Nephron (organoid): ENCODE data around the gene ADCY10.
"Not testable (repeated sequence)": the region's sequence is repeated elsewhere in the genome, so short reads cannot be mapped to it uniquely, and the experiment has no call there.

ENCODE experiments used
- H3K27ac Mint-ChIP-seq, 3 experiments: 2 replicates each; pipeline ENCODE4 v1.8.0; 2020; ENCODE audit warnings: mixed read lengths in 3 of 3, mild to moderate bottlenecking in 2 of 3, moderate library complexity in 1 of 3
- H3K27me3 Mint-ChIP-seq: 2 replicates; pipeline ENCODE4 v1.8.0; 2021; ENCODE audit warnings: low read depth, mild to moderate bottlenecking, moderate library complexity, mixed read lengths
- H3K36me3 Mint-ChIP-seq: 2 replicates; pipeline ENCODE4 v1.8.0; 2020; ENCODE audit warnings: low read depth, mixed read lengths
- H3K4me1 Mint-ChIP-seq: 2 replicates; pipeline ENCODE4 v1.8.0; 2020; ENCODE audit warnings: mixed read lengths
- H3K4me3 Mint-ChIP-seq, 3 experiments: 2 replicates each; pipeline ENCODE4 v1.8.0; 2020; ENCODE audit warnings: mild to moderate bottlenecking in 3 of 3, mixed read lengths in 3 of 3, moderate library complexity in 2 of 3
- H3K9me3 Mint-ChIP-seq: 2 replicates; pipeline ENCODE4 v1.8.0; 2020; ENCODE audit warnings: mixed read lengths
- TF ChIP-seq, protein P1 (sequence below), 3 experiments: fragments of 200-600 bp; sonication (generic); IDR thresholded peaks; one replicate each; pipeline ENCODE4 v1.5.0; 2021; ENCODE audit warnings: antibody characterized with exemption in 3 of 3; ENCODE audit not compliant: unreplicated experiment in 3 of 3

ADCY10 gene

DNA sequence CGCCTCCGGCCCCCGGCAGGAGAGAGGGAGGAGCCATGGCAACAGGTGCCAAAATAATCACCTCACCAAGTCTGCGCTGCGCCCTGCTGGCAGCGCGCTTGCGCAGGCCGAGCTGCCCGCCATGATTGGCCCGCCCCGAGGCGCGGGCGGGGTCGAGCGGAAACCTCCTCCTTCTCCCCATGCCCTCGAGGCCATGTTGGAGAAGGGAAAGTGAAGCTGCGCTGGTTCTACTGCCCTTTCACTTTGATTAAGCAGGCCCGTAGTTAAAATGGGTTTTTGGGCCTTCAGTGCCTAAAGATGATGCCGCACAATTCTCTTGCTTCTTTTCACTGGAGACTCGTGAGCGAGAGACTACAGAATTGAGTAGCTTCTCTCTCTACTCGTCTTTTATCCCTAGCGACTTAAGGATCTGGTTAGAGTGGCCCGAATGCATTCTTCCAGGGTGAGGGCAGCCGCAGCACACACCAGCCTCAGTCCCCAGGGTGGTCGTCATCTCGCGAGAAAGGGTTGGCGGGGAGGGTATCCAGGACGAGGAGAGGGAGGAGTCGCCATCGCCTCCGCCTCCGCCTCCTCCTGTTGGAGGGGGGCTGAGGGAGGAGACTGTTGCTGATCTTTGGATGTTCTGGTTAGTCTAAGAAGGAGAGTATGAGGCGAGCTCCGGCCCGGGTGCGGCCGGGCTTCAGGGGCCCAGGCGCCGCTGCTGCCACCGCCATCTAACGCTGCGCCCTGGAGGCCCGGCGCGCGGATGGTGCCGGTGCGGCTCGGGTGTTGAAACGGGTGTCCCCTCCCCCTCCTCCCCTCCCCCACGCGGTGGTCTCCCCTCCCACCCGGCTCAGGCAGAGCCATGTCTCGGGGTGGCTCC, 22.4 kb upstream of the ADCY10 start, which contains the start of gene DCAF6:
Gene DCAF6, plus strand, starts transcription at position 616 of the 862 bp plus-strand sequence. Its CDS starts 229 bp downstream, at position 845.
- Mint-ChIP-seq H3K4me3 (peak within 1 kb of the TSS; percentile 93 to 97 (median 96)), H3K27me3 (no peaks in the 10 kb centered on the region), H3K27ac (peak within 1 kb of the TSS; percentile 97 to 100 (median 100)), H3K4me1 (peaks cover 25% of the 10 kb centered on the region), H3K36me3 (peaks cover 4% of the 10 kb centered on the region), H3K9me3 (no peaks in the 10 kb centered on the region)
- TF ChIP-seq, protein P1, sequence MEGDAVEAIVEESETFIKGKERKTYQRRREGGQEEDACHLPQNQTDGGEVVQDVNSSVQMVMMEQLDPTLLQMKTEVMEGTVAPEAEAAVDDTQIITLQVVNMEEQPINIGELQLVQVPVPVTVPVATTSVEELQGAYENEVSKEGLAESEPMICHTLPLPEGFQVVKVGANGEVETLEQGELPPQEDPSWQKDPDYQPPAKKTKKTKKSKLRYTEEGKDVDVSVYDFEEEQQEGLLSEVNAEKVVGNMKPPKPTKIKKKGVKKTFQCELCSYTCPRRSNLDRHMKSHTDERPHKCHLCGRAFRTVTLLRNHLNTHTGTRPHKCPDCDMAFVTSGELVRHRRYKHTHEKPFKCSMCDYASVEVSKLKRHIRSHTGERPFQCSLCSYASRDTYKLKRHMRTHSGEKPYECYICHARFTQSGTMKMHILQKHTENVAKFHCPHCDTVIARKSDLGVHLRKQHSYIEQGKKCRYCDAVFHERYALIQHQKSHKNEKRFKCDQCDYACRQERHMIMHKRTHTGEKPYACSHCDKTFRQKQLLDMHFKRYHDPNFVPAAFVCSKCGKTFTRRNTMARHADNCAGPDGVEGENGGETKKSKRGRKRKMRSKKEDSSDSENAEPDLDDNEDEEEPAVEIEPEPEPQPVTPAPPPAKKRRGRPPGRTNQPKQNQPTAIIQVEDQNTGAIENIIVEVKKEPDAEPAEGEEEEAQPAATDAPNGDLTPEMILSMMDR (IDR thresholded peaks at IDR 0.05; ENCODE audit: unreplicated experiment in 3 of 3): no peak

DNA sequence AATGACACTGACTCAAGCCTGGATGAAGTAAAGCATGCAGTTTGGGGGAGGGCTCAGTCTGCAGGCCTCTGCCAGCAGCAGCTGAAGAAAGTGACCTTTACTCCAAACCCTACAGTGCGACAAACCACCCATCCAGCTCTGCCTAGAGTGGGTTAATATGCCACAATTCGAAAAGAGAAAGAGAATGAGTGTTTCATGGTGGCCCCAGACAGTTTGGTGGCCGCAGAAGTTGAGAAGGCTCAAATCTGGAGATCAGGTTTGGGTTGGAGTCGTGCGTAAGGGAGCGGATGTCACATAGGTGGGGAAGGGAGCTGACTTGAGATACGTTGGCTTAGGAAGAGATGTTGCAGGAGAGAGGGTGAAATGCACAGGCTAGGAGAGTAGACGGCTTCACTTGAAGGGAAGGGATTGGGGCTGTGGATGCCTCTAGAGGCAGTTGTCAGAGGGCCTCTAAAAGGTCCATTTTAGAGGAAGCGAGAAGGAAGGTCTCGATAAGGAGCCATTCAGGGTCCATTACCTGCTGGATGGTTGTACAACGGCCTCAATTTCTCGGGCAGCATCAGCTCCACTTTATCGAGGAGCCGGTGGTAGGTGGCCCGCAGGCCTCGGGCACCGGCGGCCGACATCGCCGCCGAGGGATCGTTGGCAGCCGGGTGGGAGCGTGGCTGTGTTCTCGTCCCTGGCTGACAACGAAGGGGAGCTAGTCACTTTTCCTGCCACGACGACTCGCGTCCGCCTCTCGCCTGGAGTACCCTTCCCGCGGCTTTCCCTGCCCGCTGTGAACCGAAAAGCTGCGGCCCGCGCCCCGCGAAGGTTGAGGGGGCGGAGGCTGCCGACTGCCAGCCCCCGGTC, 21.5 kb upstream of the ADCY10 start:
- H3K4me1 Mint-ChIP-seq: peaks cover 25% of the 10 kb centered on the region
- TF ChIP-seq, protein P1 (IDR thresholded peaks at IDR 0.05; ENCODE audit: unreplicated experiment in 3 of 3): no peak
- no peaks in the 10 kb centered on the region for H3K27me3 Mint-ChIP-seq
- H3K27ac Mint-ChIP-seq: peak overlapping the region; percentile 97 to 100 (median 100)
- peaks cover 3% of the 10 kb centered on the region for H3K36me3 Mint-ChIP-seq
- H3K9me3 Mint-ChIP-seq: no peaks in the 10 kb centered on the region
- H3K4me3 Mint-ChIP-seq: peak overlapping the region; percentile 93 to 97 (median 96)

DNA sequence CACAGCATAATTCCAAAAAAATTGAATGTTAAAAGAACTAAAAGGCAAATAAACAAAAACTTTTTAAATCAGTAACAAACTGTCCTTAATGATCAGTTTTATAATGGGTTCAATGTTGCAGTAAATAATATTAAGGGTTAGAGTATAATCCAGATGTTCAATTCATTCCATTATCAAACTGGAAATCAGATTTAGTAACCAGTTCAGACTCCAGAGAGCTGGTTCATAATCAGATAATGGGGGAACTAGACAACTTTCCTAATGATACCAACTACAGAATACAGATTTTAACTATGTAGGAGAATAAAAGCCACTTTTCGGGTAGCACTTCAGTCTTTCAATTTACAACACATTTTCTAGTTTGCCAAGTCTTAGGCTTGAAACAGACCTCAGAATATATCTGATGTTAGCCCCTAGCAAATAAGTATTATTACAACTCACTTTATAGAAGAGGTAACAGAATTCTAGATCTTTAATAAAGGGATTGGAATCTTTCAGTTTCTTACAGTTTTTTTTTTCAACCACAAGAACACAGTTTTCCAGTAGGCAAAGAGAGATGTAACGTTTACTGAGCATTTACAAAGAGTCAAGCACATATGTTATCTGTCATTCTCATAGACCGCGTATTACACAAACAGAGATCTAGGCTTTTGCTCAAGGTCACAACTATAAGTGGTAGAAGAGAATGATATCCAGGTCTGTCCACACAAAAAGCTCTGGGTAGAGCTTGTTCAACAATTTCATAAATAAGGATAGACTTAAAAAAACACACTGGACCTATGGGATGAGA, 20.7 kb upstream of the ADCY10 start:
- peak overlapping the region; percentile 92 to 100 (median 97) for H3K27ac Mint-ChIP-seq
- no peaks in the 10 kb centered on the region for H3K9me3 Mint-ChIP-seq
- TF ChIP-seq, protein P1 (IDR thresholded peaks at IDR 0.05; ENCODE audit: unreplicated experiment in 3 of 3): no peak

DNA sequence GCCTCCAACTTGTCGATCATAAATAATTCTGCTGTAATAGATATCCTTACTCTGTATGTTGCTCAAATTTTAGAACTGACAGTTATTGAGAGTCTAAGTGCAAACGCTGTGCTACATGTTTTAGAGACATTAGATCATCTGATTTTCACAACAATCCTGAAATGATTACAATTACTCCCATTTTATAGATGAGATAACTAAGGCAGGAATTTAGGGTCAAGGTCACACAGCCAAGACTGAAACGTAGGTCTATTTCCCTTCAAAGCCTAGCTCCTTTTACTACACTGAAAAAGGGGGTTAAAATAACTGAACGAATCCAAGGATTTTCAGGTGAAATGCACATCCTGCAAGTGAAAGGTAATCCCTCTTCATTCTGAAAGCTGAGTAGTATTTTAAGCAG, 19.9 kb upstream of the ADCY10 start:
- Mint-ChIP-seq H3K4me1 (peaks cover 30% of the 10 kb centered on the region), H3K4me3 (peak overlapping the region; percentile 93 to 97 (median 96)), H3K27me3 (no peaks in the 10 kb centered on the region), H3K9me3 (no peaks in the 10 kb centered on the region), H3K27ac (peak overlapping the region; percentile 72 to 100 (median 86)), H3K36me3 (peaks cover 3% of the 10 kb centered on the region)
- TF ChIP-seq, protein P1 (IDR thresholded peaks at IDR 0.05; ENCODE audit: unreplicated experiment in 3 of 3): no peak

More for the DNA sequence above, 20.7 kb upstream of the ADCY10 start:
- H3K4me1 Mint-ChIP-seq: peaks cover 29% of the 10 kb centered on the region
- H3K4me3 Mint-ChIP-seq: peak overlapping the region; percentile 93 to 97 (median 96)
- peaks cover 3% of the 10 kb centered on the region for H3K36me3 Mint-ChIP-seq
- no peaks in the 10 kb centered on the region for H3K27me3 Mint-ChIP-seq

DNA sequence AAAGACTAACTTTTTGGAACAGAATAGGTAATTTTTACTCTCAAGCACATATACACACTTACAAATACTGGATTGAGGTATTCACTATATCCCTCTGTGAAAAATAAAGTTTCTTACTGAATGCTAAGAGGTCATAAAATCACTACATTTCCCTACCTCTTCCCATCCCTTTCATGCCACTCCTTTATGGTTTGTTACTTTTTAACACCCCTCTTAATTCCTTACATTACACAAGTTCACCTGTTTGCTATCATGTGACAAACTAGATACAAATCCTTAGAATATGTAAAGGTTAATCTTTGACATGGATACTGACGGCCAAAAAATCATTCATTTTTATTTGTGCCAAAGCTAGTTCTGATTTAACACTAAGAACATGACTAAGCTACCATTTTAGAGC, 15.8 kb upstream of the ADCY10 start:
- Mint-ChIP-seq H3K4me1 (peaks cover 38% of the 10 kb centered on the region), H3K27me3 (no peaks in the 10 kb centered on the region), H3K4me3 (peak overlapping the region in 2 of 3 experiments; percentile 41 to 61), H3K27ac (peak overlapping the region; percentile 67 to 95 (median 77)), H3K9me3 (no peaks in the 10 kb centered on the region), H3K36me3 (peaks cover 3% of the 10 kb centered on the region)
- TF ChIP-seq, protein P1 (IDR thresholded peaks at IDR 0.05; ENCODE audit: unreplicated experiment in 3 of 3): no peak

DNA sequence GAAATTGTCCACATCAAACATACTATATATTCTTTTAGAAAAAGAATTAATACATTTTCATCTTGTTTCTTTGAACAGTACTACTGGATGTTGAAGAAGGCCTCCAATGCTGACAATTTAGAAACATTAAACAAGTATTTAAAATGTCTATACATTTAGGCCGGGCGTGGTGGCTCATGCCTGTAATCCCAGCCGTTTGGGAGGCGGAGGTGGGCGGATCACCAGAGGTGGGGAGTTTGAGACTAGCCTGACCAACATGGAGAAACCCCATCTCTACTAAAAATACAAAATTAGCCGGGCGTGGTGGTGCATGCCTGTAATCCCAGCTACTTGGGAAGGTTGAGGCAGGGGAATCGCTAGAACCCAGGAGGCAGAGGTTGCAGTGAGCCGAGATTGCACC, 15.0 kb upstream of the ADCY10 start:
- Mint-ChIP-seq H3K4me1 (peaks cover 31% of the 10 kb centered on the region), H3K4me3 (peak overlapping the region in 1 of 3 experiments; percentile 13), H3K27ac (peak overlapping the region in 1 of 3 experiments; percentile 95)
- not testable (repeated sequence) for H3K36me3 Mint-ChIP-seq, H3K27me3 Mint-ChIP-seq, H3K9me3 Mint-ChIP-seq
